GM10266 (cell line): ENCODE results near the gene SENP2.
A peak's percentile ranks its signal among the peaks of the same experiment; 100 is the strongest.
"Not testable (repeated sequence)": the region's sequence is repeated elsewhere in the genome, so short reads cannot be mapped to it uniquely, and the experiment has no call there.

Source experiments
- DNase-seq: peaks from one replicate; pipeline ENCODE4 v3.0.0; 2012; ENCODE audit errors: extremely low spot score
- TF ChIP-seq, protein P1 (sequence below): IDR thresholded peaks from 2 replicates; pipeline ENCODE4 v1.5.1; 2012; ENCODE audit warnings: mild to moderate bottlenecking, low read depth; ENCODE audit not compliant: control insufficient read depth, insufficient read depth; ENCODE audit errors: missing control alignments

Gene SENP2

DNA sequence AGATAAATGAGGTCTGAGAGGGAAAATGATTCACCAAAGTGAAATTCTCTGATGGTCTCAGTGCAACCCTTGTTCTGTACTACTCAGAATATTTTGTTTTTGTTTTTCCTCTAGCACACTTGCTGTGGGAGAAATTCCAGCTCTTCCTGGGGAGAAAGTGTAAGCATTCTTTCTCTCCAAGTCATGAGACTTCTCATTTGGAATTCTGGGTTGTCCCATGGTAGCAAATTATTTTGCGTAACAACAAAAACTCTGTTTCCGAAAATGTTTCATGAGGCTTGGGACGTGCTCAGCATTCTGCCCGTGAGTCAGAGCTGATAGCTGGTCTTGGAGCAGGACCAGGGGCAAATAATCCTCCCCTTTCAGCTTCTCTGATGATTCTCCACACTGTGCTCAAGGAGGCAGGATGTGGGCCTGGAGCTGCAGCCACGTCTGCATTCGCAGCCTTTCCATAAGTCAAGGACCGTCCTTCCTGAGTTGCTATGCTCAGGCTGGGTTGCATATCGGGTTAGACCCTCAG, 70.3 kb downstream of the SENP2 start:
- no peak for DNase-seq
- TF ChIP-seq, protein P1, sequence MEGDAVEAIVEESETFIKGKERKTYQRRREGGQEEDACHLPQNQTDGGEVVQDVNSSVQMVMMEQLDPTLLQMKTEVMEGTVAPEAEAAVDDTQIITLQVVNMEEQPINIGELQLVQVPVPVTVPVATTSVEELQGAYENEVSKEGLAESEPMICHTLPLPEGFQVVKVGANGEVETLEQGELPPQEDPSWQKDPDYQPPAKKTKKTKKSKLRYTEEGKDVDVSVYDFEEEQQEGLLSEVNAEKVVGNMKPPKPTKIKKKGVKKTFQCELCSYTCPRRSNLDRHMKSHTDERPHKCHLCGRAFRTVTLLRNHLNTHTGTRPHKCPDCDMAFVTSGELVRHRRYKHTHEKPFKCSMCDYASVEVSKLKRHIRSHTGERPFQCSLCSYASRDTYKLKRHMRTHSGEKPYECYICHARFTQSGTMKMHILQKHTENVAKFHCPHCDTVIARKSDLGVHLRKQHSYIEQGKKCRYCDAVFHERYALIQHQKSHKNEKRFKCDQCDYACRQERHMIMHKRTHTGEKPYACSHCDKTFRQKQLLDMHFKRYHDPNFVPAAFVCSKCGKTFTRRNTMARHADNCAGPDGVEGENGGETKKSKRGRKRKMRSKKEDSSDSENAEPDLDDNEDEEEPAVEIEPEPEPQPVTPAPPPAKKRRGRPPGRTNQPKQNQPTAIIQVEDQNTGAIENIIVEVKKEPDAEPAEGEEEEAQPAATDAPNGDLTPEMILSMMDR, result no peak

DNA sequence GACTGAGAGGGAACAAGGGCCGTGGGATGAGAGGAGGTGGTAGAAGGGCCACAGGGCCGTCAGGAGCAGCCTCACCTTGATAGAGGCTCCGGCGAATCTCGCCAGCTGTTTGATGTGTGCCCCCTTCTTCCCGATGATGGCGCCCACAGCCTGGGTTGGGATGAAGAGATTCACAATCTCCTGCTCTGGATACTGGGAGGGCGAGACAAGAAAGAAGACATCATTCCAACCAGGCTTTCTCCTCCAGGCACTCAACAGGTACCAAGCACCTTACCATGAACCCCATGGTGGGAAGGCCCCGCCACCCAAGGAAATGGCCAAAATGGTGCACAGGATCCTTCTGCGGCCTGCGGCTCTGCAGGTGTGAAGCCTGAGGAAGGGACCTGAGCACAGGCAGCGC, 71.1 kb downstream of the SENP2 start:
- DNase-seq, result no peak

DNA sequence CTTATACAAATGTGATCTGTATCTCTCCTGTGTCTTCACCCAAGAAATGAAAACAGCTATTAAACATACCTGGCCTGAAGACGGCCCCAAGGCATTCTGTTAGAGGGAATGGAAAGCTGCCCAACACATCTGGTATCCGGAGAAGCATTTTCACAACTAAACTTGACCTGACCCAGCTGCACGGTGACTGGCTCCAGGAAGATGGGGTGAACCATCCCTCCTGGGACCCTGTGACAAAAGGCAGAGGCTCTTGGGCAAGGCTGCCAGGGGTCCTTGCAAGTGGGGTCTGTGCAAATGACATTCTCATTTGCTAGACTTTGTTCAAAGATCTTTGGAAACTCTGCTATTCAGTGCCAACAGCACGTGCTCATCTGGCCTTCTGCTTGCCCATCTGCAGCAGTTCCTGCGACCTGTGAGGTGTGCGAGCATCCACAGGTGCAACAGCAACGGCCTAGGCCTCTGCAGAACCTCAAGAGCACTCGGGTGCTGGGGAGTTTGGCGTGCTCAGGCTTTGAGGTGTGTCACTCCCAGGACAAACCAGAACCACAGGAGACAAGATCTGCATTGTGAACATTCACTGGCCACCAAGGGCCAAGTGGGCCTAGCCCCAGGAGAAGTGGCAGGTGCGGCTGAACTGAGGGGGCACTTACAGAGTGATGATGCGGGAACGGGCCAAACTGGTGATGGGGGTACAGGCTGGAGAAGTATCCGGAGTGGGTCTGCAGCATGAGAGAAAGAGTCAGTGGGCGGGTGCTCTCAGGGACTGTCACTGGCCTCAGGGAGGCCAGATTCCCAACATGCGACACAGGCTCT, 71.8 kb downstream of the SENP2 start:
- TF ChIP-seq, protein P1, result no peak
- DNase-seq, result no peak

More for the DNA sequence above, 71.1 kb downstream of the SENP2 start:
- TF ChIP-seq, protein P1, result no peak

DNA sequence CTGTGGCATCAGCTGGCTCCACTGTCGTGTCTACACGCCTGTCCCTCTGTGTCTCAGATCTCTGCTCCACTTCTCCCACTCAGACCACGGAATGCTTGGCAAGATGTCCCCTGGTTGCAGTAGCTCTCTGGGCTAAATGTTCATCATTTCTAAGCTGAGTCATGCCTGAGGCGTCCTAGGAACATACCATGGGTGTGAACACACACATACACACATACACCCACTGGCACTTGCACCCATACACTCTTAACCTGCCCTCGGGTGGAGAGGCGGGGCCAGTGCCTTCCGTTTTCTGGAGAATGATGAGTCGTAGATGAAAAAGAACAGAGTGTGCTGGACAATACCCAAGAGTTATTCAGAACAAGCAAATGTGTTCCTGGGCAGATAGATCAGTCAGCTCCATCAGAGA, 72.4 kb downstream of the SENP2 start:
- no peak for DNase-seq
- TF ChIP-seq, protein P1, result no peak

DNA sequence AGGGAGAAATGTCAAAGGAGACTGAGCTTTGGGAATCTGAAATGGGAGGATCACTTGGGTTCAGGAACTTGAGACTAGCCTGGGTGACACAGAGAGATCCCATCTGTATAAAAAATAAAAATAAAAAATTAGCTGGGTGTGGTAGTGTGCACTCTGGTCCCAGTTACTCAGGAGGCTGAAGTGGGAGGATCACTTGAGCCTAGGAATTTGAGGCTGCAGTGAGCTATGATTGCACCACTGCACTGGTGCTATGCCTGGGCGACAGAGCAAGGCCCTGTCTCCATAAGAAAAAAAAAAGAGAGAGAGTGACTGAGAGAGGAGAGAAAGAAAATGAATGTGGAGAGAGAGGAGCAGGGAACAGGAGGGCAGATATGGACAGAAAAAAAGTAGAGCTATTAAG, 72.8 kb downstream of the SENP2 start:
- DNase-seq, result no peak
- TF ChIP-seq, protein P1, result no peak

DNA sequence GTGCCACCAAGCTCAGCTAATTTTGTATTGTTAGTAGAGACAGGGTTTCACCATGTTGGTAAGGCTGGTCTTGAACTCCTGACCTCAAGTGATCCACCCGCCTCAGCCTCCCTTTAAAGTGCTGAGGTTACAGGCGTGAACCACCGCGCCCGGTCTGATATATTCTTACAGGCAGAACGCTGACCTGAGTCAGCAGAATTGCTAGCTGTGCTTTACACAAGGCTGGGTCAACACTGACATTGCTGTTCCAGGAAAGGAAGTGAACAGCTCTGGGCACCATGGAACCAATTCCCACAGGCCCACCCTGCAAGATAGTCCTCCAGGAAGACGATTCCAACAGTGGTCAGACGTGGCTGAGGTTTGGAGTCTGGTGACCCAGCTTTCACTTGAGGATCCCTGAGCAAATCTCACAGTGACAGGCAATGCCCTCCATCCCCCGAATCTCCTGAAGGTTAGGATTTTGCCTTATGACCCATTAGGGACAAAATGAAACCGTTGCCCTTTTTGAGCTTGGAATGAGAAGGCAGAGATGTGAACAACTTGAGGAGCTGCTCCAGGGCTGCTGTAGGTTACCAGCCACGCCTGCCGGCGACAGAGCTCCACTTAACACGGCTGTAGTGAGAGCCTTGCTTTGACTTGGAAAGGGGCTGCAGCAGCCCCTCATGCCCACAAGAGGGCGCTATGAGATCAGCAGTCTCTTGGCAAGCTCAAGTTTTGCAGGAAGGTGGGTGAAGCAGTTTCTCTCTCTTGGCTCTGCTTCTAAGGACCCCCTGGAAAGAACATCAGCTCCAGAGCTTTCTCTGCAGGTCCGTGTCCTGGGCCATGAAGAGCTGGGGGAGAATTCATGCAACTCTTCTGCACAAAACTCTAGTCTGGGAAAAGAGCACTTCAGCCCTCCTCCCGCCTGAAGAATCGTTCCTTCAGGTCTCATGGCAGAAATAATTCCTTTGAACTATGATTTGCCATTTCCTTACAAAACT, 74.1 kb downstream of the SENP2 start:
- peak; percentile 87 for DNase-seq
- TF ChIP-seq, protein P1, result peak; percentile 99

DNA sequence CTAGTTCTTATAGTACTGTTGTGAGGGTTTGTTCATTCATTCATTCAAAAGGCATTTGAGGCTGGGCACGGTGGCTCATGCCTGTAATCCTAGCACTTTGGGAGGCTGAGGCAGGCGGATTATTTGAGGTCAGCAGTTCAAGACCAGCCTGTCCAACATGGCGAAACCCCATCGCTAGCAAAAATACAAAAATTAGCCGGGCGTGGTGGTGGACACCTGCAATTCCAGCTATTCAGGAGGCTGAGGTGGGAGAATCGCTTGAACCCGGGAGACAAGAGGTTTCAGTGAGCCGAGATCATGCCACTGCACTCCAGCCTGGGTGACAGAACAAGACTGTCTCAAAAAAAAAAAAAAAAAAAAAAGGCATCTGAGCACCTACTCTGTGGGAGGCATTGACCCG, 75.2 kb downstream of the SENP2 start:
- not testable (repeated sequence) for DNase-seq
